ENCODE results near the gene MAN1A1.

The MAN1A1 gene

DNA sequence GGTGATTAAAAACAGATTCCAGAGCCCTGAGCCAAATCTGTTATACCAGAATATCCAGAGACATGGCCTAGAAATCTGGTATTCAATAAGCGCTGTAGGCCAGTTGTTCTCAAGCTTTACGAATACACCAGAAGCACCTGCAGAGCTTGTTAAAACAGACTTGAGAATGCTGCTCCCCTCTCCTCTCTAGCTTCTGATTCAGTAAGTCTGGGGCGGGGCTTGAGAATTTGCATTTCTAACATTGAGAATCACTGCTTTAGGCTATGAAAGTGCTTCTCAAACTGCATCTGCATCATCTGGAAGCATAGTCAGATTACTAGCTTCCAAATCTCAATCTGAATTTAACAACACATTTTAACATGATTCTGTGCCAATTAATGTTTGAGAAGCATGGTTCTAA lies 20.5 kb upstream of the MAN1A1 start:
- no peak overlapping the region for H3K4me3 ChIP-seq (ENCODE audit: low read depth, low read length)
- TF ChIP-seq, protein P1, sequence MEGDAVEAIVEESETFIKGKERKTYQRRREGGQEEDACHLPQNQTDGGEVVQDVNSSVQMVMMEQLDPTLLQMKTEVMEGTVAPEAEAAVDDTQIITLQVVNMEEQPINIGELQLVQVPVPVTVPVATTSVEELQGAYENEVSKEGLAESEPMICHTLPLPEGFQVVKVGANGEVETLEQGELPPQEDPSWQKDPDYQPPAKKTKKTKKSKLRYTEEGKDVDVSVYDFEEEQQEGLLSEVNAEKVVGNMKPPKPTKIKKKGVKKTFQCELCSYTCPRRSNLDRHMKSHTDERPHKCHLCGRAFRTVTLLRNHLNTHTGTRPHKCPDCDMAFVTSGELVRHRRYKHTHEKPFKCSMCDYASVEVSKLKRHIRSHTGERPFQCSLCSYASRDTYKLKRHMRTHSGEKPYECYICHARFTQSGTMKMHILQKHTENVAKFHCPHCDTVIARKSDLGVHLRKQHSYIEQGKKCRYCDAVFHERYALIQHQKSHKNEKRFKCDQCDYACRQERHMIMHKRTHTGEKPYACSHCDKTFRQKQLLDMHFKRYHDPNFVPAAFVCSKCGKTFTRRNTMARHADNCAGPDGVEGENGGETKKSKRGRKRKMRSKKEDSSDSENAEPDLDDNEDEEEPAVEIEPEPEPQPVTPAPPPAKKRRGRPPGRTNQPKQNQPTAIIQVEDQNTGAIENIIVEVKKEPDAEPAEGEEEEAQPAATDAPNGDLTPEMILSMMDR (IDR thresholded peaks at IDR 0.05; ENCODE audit: low read depth, low read length, missing control alignments): no peak
- no peak for DNase-seq (ENCODE audit: low read depth)

DNA sequence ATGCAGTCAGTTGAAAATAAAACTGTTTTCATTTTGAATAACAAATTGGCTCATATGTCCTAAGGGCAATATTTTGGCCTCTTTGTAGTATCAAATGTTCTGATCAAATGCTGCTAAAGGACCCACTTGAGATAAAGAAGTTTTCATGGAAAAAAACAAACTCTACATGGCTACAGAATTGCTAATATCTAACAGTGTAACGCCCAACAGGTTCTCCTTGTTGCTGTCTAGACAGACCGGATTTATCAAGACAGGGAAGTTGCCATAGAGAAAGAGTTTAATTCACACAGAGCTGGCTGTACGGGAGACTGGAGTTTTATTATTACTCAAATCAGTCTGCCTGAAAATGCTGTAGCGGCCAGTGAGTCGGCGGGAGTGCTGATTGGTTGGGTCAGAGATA lies 19.4 kb upstream of the MAN1A1 start:
- no peak for DNase-seq (ENCODE audit: low read depth)
- TF ChIP-seq, protein P1 (IDR thresholded peaks at IDR 0.05; ENCODE audit: low read depth, low read length, missing control alignments): no peak
- H3K4me3 ChIP-seq (ENCODE audit: low read depth, low read length): no peak overlapping the region

DNA sequence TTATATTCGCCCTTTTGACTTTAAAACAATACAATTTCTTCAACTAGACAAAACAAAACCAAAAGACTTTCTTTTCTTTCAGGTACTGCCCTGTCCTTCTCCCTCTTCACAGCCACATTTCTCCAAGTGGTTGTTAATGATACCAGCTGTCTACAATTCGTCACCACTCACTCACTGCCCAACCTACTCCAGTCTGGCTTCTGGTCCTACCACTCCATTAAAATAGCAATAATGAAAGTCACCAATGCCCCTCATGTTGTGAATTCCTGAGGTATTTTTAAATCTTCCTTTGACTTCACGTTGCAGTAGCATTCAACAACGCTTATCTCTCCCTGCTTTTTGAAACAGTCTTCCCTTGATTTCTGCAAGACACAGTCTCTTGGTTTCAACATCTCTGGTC lies 11.6 kb upstream of the MAN1A1 start:
- no peak for DNase-seq (ENCODE audit: low read depth)
- H3K4me3 ChIP-seq (ENCODE audit: low read depth, low read length): no peak overlapping the region
- TF ChIP-seq, protein P1 (IDR thresholded peaks at IDR 0.05; ENCODE audit: low read depth, low read length, missing control alignments): no peak

DNA sequence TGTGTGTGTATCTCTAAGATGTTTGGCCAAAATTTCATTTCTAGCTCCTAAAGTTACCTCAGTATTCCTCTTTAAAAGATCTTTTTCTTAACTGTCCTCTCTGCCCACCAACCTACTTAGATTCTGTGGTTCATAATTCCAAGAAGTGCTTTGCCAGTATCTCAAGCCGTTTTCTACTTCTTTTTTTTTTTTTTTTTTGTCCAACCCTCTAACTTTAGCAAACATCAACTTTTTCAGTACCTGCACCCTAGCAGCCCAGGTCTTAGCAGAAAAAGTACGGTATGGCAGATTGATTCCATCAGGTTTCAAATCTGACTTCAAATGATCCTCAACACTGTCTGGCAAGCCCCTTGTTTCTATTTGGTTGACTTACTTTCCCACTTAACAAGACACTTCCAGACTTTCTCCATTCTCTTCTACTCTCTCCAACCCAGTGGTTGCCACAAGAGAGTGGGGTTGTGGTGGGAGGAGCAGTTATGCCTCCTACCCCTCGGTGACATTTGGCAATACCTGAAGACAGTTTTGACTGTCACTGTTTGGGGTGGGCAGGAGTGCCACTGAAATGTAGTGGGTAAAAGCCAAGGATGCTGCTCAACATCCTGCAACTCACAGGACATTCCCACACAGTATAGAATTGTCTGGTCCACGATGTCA lies 10.8 kb upstream of the MAN1A1 start:
- TF ChIP-seq, protein P1 (IDR thresholded peaks at IDR 0.05; ENCODE audit: low read depth, low read length, missing control alignments): no peak
- no peak for DNase-seq (ENCODE audit: low read depth)
- H3K4me3 ChIP-seq (ENCODE audit: low read depth, low read length): no peak overlapping the region

DNA sequence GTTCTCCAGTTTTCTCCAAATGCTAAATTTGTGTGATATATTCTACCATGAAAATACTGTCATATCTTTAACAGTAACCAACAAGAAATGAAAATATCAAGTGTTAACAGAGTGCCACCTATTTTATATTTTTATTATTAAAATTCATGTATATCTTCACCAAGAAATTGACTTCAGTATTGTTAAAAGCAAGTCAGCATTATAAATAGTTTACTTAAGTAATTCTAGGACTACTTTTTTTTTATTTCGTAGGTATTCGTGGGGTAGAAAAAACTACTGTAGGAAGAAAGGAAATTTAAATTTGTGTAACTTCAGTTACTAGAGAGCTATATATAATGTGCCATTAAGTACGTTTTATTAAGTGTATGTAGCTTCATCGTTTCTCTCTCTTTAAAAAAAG lies 6.3 kb upstream of the MAN1A1 start:
- TF ChIP-seq, protein P1 (IDR thresholded peaks at IDR 0.05; ENCODE audit: low read depth, low read length, missing control alignments): no peak
- DNase-seq (ENCODE audit: low read depth): no peak
- H3K4me3 ChIP-seq (ENCODE audit: low read depth, low read length): no peak overlapping the region

DNA sequence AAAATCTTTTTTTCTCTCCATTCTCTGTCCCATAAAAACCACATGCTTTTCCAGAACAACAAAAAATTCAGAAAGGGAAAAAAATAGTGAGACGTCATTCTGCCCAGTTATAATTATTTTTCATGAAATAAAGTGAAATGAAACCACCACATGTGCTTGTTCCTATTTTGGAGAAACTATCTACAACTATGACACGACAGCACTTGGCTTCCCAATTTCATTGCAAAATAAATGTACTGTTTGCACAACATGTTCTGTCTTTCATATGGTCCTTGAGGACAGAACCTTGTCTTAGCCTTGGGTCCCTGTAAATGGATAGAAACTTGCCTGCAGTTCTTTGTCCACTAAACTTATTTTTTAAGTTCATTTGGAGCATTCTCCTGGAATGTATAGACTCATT lies 5.6 kb upstream of the MAN1A1 start:
- TF ChIP-seq, protein P1 (IDR thresholded peaks at IDR 0.05; ENCODE audit: low read depth, low read length, missing control alignments): no peak
- H3K4me3 ChIP-seq (ENCODE audit: low read depth, low read length): no peak overlapping the region
- DNase-seq (ENCODE audit: low read depth): no peak

DNA sequence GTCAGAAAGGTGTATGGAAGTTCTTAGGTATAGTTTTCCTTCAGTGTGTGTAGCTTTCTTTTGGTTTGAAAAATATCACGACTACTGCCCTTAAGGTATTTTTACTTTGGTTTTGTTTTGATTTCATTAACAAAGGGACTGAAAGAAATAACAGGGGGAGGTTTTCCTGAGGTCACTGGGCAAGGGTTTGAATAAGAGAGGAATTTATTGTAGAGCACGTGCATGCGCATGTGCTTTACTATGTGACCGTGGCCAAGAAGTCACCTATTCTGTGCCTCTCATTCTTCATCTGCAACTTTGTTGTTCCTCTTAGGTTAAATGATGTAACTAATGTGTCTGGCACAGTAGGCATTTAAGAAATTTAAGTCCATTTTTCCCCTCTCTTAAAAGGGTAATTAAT lies 4.1 kb upstream of the MAN1A1 start:
- H3K4me3 ChIP-seq (ENCODE audit: low read depth, low read length): no peak overlapping the region
- DNase-seq (ENCODE audit: low read depth): no peak
- TF ChIP-seq, protein P1 (IDR thresholded peaks at IDR 0.05; ENCODE audit: low read depth, low read length, missing control alignments): no peak

All from GM12864 (cell line).